HG03457 (cell line): ENCODE data around the gene AAMDC.
A peak's percentile ranks its signal among the peaks of the same experiment; 100 is the strongest.
"Not testable (repeated sequence)": the region's sequence is repeated elsewhere in the genome, so short reads cannot be mapped to it uniquely, and the experiment has no call there.

ENCODE experiments used
- ATAC-seq: cut with Tn5 transposase; IDR thresholded peaks from one replicate; pipeline ENCODE4 v1.9.1; 2021; ENCODE audit warnings: moderate number of reproducible peaks; ENCODE audit not compliant: unreplicated experiment

AAMDC gene

GRCh38 chr11:77819921-77820564, 901 bp upstream of the AAMDC start:
- ATAC-seq: peak; percentile 3

GRCh38 chr11:77821349-77821851, 456 bp downstream of the AAMDC start:
- ATAC-seq: no peak

GRCh38 chr11:77822126-77822525, 1.2 kb downstream of the AAMDC start:
- ATAC-seq: not testable (repeated sequence)

- no peak for ATAC-seq
These were observed 2.8 kb downstream of the AAMDC start for GRCh38 chr11:77823775-77824174.

- no peak for ATAC-seq
These were observed 8.0 kb downstream of the AAMDC start for GRCh38 chr11:77828926-77829325.

- no peak for ATAC-seq
These were observed 12.4 kb downstream of the AAMDC start for GRCh38 chr11:77833302-77833701.

- ATAC-seq: no peak
These were observed 21.6 kb downstream of the AAMDC start for GRCh38 chr11:77842441-77843121.

GRCh38 chr11:77843700-77844099, 22.8 kb downstream of the AAMDC start:
- ATAC-seq: not testable (repeated sequence)

- ATAC-seq: no peak
These were observed 30.6 kb downstream of the AAMDC start for GRCh38 chr11:77851503-77851902.

GRCh38 chr11:77854838-77855237, 33.9 kb downstream of the AAMDC start:
- no peak for ATAC-seq

- ATAC-seq: not testable (repeated sequence)
These were observed 37.0 kb downstream of the AAMDC start for GRCh38 chr11:77857906-77858457.

- ATAC-seq: not testable (repeated sequence)
These were observed 40.5 kb downstream of the AAMDC start for GRCh38 chr11:77861444-77861843.

GRCh38 chr11:77865805-77866204, 44.9 kb downstream of the AAMDC start:
- no peak for ATAC-seq

- no peak for ATAC-seq
These were observed 45.4 kb downstream of the AAMDC start for GRCh38 chr11:77866336-77866735.

GRCh38 chr11:77868744-77869143, 47.8 kb downstream of the AAMDC start:
- no peak for ATAC-seq

GRCh38 chr11:77871855-77872254, 50.9 kb downstream of the AAMDC start:
- ATAC-seq: no peak

- ATAC-seq: no peak
These were observed 52.4 kb downstream of the AAMDC start for GRCh38 chr11:77873345-77873744.

GRCh38 chr11:77874206-77874605, 53.3 kb downstream of the AAMDC start:
- ATAC-seq: no peak

- no peak for ATAC-seq
These were observed 55.1 kb downstream of the AAMDC start for GRCh38 chr11:77876045-77876444.

- ATAC-seq: not testable (repeated sequence)
These were observed 57.3 kb downstream of the AAMDC start for GRCh38 chr11:77878247-77878646.

- no peak for ATAC-seq
These were observed 58.3 kb downstream of the AAMDC start for GRCh38 chr11:77879218-77879617.

GRCh38 chr11:77882396-77882795, 61.5 kb downstream of the AAMDC start:
- no peak for ATAC-seq
